ENCODE results near the gene SCP2D1.

GRCh38 chr20:18835466-18836256 lies 22.1 kb downstream of the SCP2D1 start:
- TF ChIP-seq POLR2AphosphoS5 (IDR thresholded peaks at IDR 0.05): no peak
- TF ChIP-seq CTCF (IDR thresholded peaks at IDR 0.05): no peak
- no peak for TF ChIP-seq EP300 (IDR thresholded peaks at IDR 0.05)
